HG03378 (cell line): ENCODE measurements around the gene PITHD1.
"Not testable (repeated sequence)": the region's sequence is repeated elsewhere in the genome, so short reads cannot be mapped to it uniquely, and the experiment has no call there.

ENCODE experiments used
- ATAC-seq: cut with Tn5 transposase; IDR thresholded peaks from one replicate; pipeline ENCODE4 v1.9.1; 2021; ENCODE audit warnings: mild to moderate bottlenecking, moderate library complexity; ENCODE audit not compliant: unreplicated experiment

Gene PITHD1, protein sequence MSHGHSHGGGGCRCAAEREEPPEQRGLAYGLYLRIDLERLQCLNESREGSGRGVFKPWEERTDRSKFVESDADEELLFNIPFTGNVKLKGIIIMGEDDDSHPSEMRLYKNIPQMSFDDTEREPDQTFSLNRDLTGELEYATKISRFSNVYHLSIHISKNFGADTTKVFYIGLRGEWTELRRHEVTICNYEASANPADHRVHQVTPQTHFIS

GRCh38 chr1:23777979-23778814, at the start of gene PITHD1:
PITHD1 (plus strand) TSS chr1:23778418; CDS start chr1:23778516, 98 bp downstream.
- no peak for ATAC-seq

DNA sequence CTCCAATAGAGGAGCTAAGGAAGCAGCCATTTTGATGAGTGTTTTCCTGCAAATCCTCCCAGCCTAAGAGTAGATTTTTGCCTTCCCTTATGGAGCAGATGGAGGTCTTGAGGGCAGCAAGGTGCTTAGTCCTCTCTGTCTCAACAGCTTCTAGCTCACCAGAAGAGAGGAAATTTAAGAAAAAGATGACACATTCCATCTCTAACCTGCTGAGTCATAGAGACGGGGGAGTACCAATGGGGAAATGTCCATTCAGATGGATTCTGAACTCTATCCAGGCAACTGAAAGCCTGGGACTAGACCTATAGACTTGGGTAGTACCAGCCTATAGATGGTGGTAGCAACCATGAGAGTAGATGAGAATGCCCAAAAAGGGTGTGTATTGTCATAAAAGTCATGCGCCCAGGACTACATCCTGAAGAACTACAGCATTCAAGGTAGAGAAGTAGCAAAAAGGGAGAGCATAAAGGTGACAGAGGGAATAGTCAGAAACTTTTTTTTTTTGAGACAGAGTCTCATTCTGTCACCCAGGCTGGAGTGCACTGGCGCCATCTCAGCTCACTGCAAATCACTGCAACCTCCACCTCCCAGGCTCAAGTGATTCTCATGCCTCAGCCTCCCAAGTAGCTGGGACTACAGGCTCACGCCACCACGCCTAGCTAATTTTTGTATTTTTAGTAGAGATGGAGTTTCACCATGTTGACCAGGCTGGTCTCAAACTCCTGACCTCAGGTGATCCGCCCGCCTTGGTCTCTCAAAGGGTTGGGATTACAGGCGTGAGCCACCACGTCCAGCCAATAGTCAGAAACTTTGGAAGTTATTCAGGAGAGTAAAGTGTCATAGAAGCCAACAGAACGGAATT, 45.6 kb upstream of the PITHD1 start:
- no peak for ATAC-seq

DNA sequence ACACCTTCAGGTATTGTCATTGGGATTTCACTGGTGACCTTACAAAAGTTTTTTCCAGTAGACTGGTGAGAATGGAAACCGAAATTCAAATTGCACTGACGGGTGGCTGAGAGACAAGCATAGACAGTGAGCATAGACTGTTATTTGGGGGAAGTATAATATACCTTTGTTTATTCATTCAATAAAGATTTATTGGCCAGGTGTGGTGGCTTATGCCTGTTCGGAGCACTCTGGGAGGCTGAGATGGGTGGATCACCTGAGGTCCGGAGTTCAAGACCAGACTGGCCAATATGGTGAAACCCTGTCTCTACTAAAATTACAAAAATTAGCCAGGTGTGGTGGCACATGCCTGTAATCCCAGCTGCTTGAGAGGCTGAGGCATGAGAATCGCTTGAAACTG, 44.9 kb upstream of the PITHD1 start:
- not testable (repeated sequence) for ATAC-seq

- no peak for ATAC-seq
These were observed 41.6 kb upstream of the PITHD1 start for GRCh38 chr1:23736437-23737134.

DNA sequence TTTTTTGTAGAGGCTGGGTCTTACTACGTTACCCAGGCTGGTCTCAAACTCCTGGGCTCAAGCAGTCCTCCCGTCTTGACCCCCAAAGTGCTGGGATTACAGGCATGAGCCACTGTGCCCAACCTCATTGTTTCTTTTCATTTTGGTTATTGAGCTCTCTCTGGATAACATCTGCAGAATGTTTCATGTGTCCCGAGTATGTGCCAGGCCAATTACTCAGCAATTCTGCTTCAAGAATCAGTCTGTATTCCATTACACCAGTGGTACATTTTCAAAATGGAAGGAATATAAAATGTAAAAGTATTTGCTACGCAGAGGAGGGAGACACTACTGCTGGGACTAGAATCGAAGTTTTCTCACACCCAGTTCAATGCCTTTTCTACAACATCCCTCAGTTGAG, 36.6 kb upstream of the PITHD1 start:
- ATAC-seq, result no peak

DNA sequence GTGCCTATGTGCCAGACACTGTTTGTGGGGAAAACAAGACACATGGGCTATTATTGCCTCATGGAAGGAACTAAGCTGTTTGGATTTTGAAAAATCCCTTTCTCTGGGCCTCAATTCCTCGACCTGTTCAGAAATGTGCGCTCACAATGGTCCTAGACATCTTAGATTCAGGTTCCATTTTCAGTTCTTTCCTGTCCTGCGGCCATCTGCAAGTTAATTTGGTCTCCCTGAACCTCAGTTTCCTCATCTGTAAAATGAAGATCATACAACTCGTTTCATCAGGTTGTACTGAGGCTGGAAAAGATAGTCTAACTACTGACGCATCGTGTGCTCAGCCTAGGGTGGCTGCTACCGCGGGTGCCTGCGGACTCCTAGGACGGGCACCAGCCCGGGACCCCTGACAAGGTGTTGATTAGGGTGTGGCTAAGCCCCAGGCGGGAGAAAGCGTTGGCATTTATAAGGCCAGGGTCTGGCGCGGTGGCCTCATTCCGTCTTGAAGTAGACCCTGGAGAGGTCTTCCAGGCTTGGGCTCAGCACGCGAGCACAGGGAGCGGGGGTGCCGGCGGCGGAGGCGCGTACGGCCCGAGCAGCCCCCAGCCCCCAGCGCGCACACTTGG, 35.4 kb upstream of the PITHD1 start:
- ATAC-seq, result peak; percentile 17

DNA sequence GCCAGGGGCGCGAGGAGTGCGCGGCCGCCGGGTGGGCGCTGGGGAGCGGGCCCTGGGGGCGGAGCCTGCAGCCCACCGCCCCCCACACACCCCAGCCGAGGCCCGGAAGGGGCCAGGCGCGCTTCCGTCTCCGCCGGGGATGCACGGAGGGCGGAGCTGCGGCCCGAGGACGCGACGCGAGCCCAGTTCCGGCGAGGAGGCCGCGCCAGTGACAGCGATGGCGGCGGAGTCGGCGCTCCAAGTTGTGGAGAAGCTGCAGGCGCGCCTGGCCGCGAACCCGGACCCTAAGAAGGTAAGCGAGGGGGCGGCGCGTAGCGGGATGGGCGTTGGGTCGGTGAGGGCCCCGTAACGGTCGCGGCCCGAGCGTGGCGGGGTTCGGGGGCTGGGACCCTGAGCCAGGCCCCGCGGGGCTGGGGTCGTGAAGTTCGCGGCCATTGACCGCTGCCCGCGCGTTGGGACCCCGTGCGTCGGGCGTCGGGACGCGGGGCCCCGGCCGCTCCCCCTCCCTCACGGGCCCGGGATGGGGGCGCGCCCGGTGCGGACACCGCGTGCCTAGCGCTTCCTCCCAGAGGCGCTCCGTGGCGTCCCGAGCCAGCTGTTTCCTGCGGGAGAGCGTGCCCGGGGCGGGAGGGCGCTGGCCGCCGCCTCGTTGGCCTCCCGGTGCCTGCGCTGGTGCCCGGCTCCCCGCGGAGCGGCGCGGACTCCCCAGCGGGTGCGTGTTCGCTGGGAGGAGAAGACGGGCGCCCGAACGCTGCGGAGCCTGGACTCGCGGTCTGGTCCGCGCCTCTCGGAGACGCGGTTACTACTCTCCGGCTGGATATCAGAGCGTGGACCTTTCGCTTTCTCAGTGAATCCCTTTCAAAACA, 34.7 kb upstream of the PITHD1 start, which contains the start of gene ELOA:
TSS of gene ELOA (plus strand) at position 185 of the 866 bp plus-strand sequence. CDS start at position 218, 33 bp downstream.
- ATAC-seq, result peak; percentile 47

DNA sequence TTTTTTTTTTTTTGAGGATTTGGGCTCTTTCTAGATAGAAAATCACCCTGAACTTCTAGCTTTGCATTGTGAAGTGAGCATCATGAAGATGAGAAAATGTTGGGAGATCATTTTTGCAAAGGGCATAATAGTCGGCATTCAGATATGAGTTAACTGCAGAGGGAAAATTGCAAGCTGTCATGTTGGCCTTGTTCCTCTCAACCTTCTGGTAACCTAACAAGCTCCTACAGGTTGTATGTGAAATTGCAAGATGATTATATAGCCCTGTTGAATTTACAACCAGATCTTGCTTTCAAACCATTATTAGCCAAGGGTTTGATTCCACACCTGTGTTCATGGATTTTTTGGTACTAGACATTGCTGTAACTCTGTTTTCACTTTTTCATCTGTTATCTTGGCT, 32.7 kb upstream of the PITHD1 start:
- ATAC-seq, result no peak

GRCh38 chr1:23748016-23748415, 30.2 kb upstream of the PITHD1 start:
- no peak for ATAC-seq

GRCh38 chr1:23751050-23751814, 27.0 kb upstream of the PITHD1 start:
- no peak for ATAC-seq

DNA sequence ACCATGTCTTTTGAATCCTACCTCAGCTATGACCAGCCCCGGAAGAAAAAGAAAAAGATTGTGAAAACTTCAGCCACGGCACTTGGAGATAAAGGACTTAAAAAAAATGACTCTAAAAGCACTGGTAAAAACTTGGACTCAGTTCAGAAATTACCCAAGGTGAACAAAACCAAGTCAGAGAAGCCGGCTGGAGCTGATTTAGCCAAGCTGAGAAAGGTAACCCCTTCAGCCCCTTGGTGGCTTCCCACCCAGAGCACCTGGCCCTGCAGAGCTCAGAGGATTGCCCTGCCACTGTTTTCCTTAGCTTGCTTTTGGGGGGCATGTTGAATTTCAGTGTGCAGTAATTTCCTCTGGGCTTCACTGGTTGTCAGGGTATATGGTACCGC, 26.4 kb upstream of the PITHD1 start:
- no peak for ATAC-seq

DNA sequence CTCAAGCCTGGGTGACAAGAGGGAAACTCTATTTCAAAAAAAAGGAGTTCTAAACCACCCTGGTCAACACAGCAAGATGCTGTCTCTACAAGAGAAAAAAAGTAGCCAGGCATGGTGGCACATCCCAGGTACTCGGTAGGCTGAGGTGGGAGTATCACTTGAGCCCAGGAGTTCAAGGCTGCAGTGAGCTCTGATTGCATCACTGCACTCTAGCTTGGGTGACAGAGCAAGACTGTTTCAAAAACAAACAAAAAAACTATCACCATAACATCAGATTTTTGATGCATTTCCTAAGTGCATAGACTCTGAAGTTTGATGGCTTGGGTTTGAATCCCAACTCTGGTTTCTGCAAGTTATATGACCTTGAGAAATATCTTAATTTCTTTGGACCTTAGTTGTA, 25.3 kb upstream of the PITHD1 start:
- no peak for ATAC-seq

- no peak for ATAC-seq
These were observed 21.5 kb upstream of the PITHD1 start for GRCh38 chr1:23756676-23757075.

DNA sequence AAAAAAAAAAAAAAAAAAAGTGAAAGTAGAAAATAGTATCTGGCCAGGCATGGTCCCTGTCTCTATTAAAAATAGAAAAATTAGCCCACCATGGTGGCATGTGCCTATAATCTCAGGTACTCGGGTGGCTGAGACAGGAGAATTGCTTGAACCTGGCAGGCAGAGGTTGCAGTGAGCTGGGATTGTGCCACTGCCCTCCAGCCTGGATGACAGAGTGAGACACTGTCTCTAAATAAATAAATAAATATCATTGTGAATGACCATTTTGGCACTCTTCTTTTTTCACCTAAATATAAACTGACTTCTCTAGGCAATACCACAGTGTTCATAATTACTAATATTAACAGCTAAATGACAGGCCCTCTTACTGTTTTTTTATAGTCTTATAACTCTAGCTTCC, 20.4 kb upstream of the PITHD1 start:
- ATAC-seq, result no peak

- no peak for ATAC-seq
These were observed 18.9 kb upstream of the PITHD1 start for GRCh38 chr1:23759277-23759676.

DNA sequence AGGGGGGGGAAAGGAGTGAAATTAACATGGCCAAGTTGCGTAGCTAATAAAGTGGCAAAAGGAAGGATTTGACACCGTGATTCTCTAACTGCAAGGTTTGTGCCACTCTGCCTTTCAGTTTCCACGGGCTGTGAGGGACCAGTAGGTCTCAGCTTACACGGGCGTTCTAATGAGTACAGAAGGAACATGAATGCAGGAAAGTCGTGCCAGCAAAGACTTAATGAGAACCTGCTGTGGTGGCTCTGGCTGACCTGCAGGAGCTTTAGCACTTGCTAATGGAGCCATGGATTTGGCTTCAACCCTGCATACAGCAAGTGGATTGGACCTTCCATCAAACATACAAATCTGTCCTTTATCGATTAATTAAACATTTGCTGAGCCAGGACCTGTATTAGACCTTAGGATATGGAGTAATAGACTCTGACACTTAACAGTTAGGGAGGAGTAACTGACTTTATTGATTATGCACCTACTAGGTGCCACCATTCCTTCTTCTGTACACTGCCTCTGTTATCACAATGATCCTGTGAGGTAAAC, 15.1 kb upstream of the PITHD1 start:
- ATAC-seq, result no peak

GRCh38 chr1:23768733-23769132, 9.5 kb upstream of the PITHD1 start:
- no peak for ATAC-seq

DNA sequence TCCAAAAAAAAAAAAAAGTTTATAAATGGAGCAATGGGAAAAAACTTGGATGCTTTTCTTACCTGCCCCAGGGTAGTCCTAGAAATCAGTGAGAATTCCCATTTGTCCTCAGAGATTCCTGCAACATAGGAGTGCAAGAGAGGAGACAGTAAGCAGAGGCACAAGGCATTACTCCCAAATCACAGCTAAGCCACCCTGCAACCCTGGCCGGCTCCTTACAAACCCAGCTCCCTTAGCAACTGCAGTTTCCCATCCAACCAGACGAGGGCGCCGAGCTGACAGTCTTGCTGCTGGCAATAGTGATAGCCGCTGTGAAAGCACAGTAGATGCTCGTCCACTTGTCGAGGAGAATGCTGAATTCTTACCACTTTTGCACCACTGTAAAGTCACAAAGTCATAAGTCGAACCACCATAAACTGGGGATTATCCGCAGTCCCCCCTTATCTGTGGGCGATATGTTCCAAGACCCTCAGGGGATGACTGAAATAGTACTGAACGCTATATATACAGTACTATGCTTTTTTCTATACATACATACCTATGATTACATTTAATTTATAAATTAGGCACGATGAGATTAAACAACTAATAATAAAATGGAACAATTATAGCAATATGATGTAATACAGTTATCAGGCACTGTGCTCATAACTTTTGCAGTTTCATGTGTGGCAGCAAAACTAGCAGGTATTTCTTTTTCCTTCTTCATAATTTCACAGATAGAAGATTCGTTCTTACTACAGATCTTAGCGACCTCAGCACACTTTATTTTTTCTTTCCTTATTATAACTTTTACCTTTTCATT, 6.0 kb upstream of the PITHD1 start:
- ATAC-seq, result no peak
